K562 (cell line): ENCODE measurements around the gene UBR1. TPM values are rescaled to one million over a fixed set of nuclear protein-coding genes. Genes with fewer than 3 reads are reported as not detected.
A peak's percentile ranks its signal among the peaks of the same experiment; 100 is the strongest.

Source experiments
- ATAC-seq: fragments of 200-7000 bp; cut with Tn5 transposase; 3 replicates; pipeline ENCODE4 v1.9.1; 2020; ENCODE audit warnings: moderate library complexity
- BruUV-seq: library from RNA; stranded (reverse); fragments of 400-500 nt; replicated peaks from 2 replicates; lab custom pipeline; 2021; lab: Mats Ljungman, UMichigan
- CTCF ChIA-PET: fragments of 300-600 bp; formaldehyde crosslinking; extraction: SDS; loops from one replicate; lab custom pipeline; 2021; ENCODE audit warnings: low intra/inter-chr PET ratio; lab: Yijun Ruan, JAX
- POLR2A ChIA-PET: fragments of 300-600, 350-650 bp; sonication (Branson Sonifier 250); formaldehyde crosslinking; extraction: SDS; loops from one replicate; lab custom pipeline; 2021; ENCODE audit warnings: antibody characterized with exemption, inconsistent platforms; lab: Yijun Ruan, JAX
- DNase-seq, 4 experiments: peaks; one replicate each; pipeline versions ENCODE4 v3.0.0 to v3.0.0-alpha.2; 2011 to 2018; ENCODE audit warnings: low spot score in 3 of 4, mixed read lengths in 3 of 4; ENCODE audit errors: extremely low read depth in 1 of 4
- FAIRE-seq: peaks from 2 replicates; lab custom pipeline; 2011; peaks lifted over from hg19 to GRCh38; lab: Jason Lieb, UNC
- H2AFZ ChIP-seq: 2 replicates; pipeline ENCODE4 v1.6.0; 2011; ENCODE audit warnings: low read depth, low read length, control low read depth, inconsistent platforms
- H3K27ac ChIP-seq: fragments of 200-600 bp; 3 replicates; pipeline ENCODE4 v1.8.0; 2011; ENCODE audit warnings: low read depth, mild to moderate bottlenecking, control low read depth, inconsistent platforms, low read length, moderate library complexity, mixed read lengths; ENCODE audit errors: extremely low read depth
- H3K27me3 ChIP-seq, 2 experiments: fragments of 300-600 bp in 1 of 2; 2 replicates in 1 of 2; 3 replicates in 1 of 2; pipeline versions ENCODE4 v1.6.0 to v1.8.0; 2011; ENCODE audit warnings: inconsistent platforms in 2 of 2, low read length in 2 of 2, mild to moderate bottlenecking in 1 of 2, mixed read lengths in 1 of 2, moderate library complexity in 1 of 2; ENCODE audit not compliant: control insufficient read depth in 2 of 2, insufficient read depth in 2 of 2
- H3K36me3 ChIP-seq: fragments of 300-600 bp; 3 replicates; pipeline ENCODE4 v1.8.0; 2011; ENCODE audit warnings: mild to moderate bottlenecking, low read length, inconsistent platforms; ENCODE audit not compliant: control insufficient read depth, insufficient read depth
- H3K4me1 ChIP-seq, 2 experiments: fragments of 200-600 bp in 1 of 2; replicated peaks in 1 of 2; 2 replicates in 1 of 2; 3 replicates in 1 of 2; pipeline versions ENCODE4 v1.5.1 to v1.8.0; 2011; ENCODE audit warnings: inconsistent platforms in 2 of 2, low read length in 2 of 2, mild to moderate bottlenecking in 1 of 2, mixed read lengths in 1 of 2, moderate library complexity in 1 of 2; ENCODE audit not compliant: control insufficient read depth in 2 of 2, insufficient read depth in 2 of 2
- H3K4me2 ChIP-seq: 2 replicates; pipeline ENCODE4 v1.6.1; 2011; ENCODE audit warnings: low read length, control low read depth, inconsistent platforms, mixed read lengths; ENCODE audit not compliant: insufficient read depth
- H3K4me3 ChIP-seq: fragments of 200-600 bp; sonication (generic), shearing (Covaris generic); 2 replicates; pipeline ENCODE4 v1.5.1; 2016; ENCODE audit warnings: control low read depth, inconsistent platforms
- H3K79me2 ChIP-seq: fragments of 200-600 bp; 3 replicates; pipeline ENCODE4 v1.8.0; 2011; ENCODE audit warnings: low read length, inconsistent platforms; ENCODE audit not compliant: control insufficient read depth, insufficient read depth
- H3K9ac ChIP-seq, 2 experiments: 2 replicates each; pipeline versions ENCODE4 v1.6.0 to v1.6.1; 2011; ENCODE audit warnings: low read depth in 2 of 2, low read length in 2 of 2, control low read depth in 1 of 2, inconsistent platforms in 1 of 2, mild to moderate bottlenecking in 1 of 2, mixed read lengths in 1 of 2; ENCODE audit not compliant: insufficient read depth in 1 of 2
- H3K9me1 ChIP-seq: one replicate; pipeline ENCODE4 v1.6.0; 2011; ENCODE audit warnings: inconsistent platforms, mild to moderate bottlenecking, low read length, moderate library complexity; ENCODE audit not compliant: control insufficient read depth, insufficient read depth
- H3K9me3 ChIP-seq: replicated peaks from 2 replicates; pipeline ENCODE4 v1.5.1; 2011; ENCODE audit warnings: low read depth, low read length, inconsistent platforms; ENCODE audit not compliant: control insufficient read depth, insufficient read depth
- H4K20me1 ChIP-seq: replicated peaks from 2 replicates; pipeline ENCODE4 v1.6.1; 2011; ENCODE audit warnings: low read length, inconsistent platforms, mixed read lengths; ENCODE audit not compliant: control insufficient read depth, insufficient read depth
- CEBPG ChIP-seq, 3 experiments: fragments of 200-800 bp in 1 of 3; sonication (Bioruptor generic) in 1 of 3; sonication (generic) in 1 of 3; formaldehyde crosslinking in 1 of 3; IDR thresholded peaks in 2 of 3; conservative IDR thresholded peaks in 1 of 3; 2 replicates each; pipeline versions ENCODE4 v1.6.1 to v1.8.0; 2016 to 2022; ENCODE audit warnings: missing compliant biosample characterization in 2 of 3, missing genetic modification characterization in 2 of 3, mild to moderate bottlenecking in 1 of 3, missing genetic modification reagents in 1 of 3
- ESRRA ChIP-seq: fragments of 450-650 bp; IDR thresholded peaks from 2 replicates; pipeline ENCODE4 v1.6.1; 2014; ENCODE audit warnings: low read depth, mild to moderate bottlenecking, moderate library complexity, borderline replicate concordance
- EWSR1 ChIP-seq: fragments of 450-650 bp; IDR thresholded peaks from 2 replicates; pipeline ENCODE4 v1.6.1; 2018; ENCODE audit warnings: borderline replicate concordance, mild to moderate bottlenecking, low read depth, moderate library complexity; ENCODE audit not compliant: partially characterized antibody
- FOXK1 ChIP-seq: sonication (generic); formaldehyde crosslinking; IDR thresholded peaks from 2 replicates; pipeline ENCODE4 v1.8.0; 2022; ENCODE audit warnings: missing genetic modification reagents, mild to moderate bottlenecking, borderline replicate concordance
- NFE2 ChIP-seq: IDR thresholded peaks from 2 replicates; pipeline ENCODE4 v1.6.1; 2014; ENCODE audit warnings: antibody characterized with exemption, low read depth
- NFE2L1 ChIP-seq: fragments of 450-650 bp; IDR thresholded peaks from 2 replicates; pipeline ENCODE4 v1.6.1; 2016; ENCODE audit warnings: missing genetic modification characterization, low read depth, mild to moderate bottlenecking, missing compliant biosample characterization, moderate library complexity, borderline replicate concordance
- RFX1 ChIP-seq: fragments of 450-650 bp; IDR thresholded peaks from 2 replicates; pipeline ENCODE4 v1.6.1; 2016; ENCODE audit warnings: mild to moderate bottlenecking, moderate library complexity
- TEAD4 ChIP-seq, 2 experiments: sonication (generic) in 1 of 2; formaldehyde crosslinking in 1 of 2; IDR thresholded peaks; 2 replicates each; pipeline versions ENCODE4 v1.6.1 to v1.8.0; 2012 to 2022; ENCODE audit warnings: borderline replicate concordance in 1 of 2, inconsistent platforms in 1 of 2, low read length in 1 of 2, mild to moderate bottlenecking in 1 of 2, missing genetic modification reagents in 1 of 2
- ZNF384 ChIP-seq: IDR thresholded peaks from 2 replicates; pipeline ENCODE4 v1.6.1; 2012; ENCODE audit warnings: low read depth, low read length, improper control_type of control experiment
- ZNF639 ChIP-seq, 2 experiments: fragments of 200-800 bp in 1 of 2; sonication (Bioruptor generic) in 1 of 2; sonication (generic) in 1 of 2; formaldehyde crosslinking in 1 of 2; IDR thresholded peaks in 1 of 2; conservative IDR thresholded peaks in 1 of 2; 2 replicates each; pipeline versions ENCODE4 v1.5.0 to v1.6.1; 2016 to 2020; ENCODE audit warnings: missing compliant biosample characterization in 1 of 2, missing genetic modification characterization in 1 of 2, missing genetic modification reagents in 1 of 2
- ZNF695 ChIP-seq: fragments of 450-650 bp; formaldehyde crosslinking; IDR thresholded peaks from 2 replicates; pipeline ENCODE4 v1.4.0; 2020; ENCODE audit warnings: mild to moderate bottlenecking, moderate library complexity
- WGBS: fragments of 100-300 bp; shearing (Covaris generic); methylation state at CpG from one replicate; pipeline ENCODE4 v1.1.6; 2016; ENCODE audit warnings: low coverage, mixed read lengths; ENCODE audit not compliant: insufficient coverage; ENCODE audit errors: missing lambda C conversion rate; 5-methylcytosine and 5-hydroxymethylcytosine counted together
- in situ Hi-C: fragments of 300-500 bp; cut with MboI; formaldehyde crosslinking; loops from 4 replicates; pipeline ENCODE4 v1.15.0; 2018; ENCODE audit warnings: inconsistent platforms, mixed read lengths
- intact Hi-C: fragments of 100-400 bp; cut with micrococcal nuclease; formaldehyde crosslinking; loops from 2 replicates; pipeline ENCODE4 v1.14.2; 2022
- polyA plus RNA-seq, 8 experiments: library from polyadenylated mRNA; depleted of rRNA in 4 of 8; stranded (reverse) in 5 of 8; unstranded in 3 of 8; fragments of >200 nt; fragmentation: Nextera tagmentation in 2 of 8; fragmentation: Illumina TruSeq in 1 of 8; extraction: Ambion mirVana in 2 of 8; extraction: Trizol in 1 of 8; gene quantifications; 2 replicates each; pipeline versions ENCODE4 v1.2.1 to v1.2.3, GENCODE V29; 2011 to 2014; ENCODE audit warnings: inconsistent platforms in 1 of 8, missing spikeins in 1 of 8
- total RNA-seq, 7 experiments: library from RNA; depleted of rRNA in 6 of 7; stranded (reverse); fragments of >200 nt in 6 of 7; fragmentation: Illumina TruSeq in 2 of 7; extraction: Trizol in 2 of 7; gene quantifications; 2 replicates each; pipeline versions ENCODE4 v1.2.1 to v1.2.3, GENCODE V29; 2011 to 2021; ENCODE audit warnings: low replicate concordance in 1 of 7
- TF ChIP-seq, protein P1 (sequence below), 2 experiments: fragments of 250-450 bp in 1 of 2; fragments of 450-650 bp in 1 of 2; sonication (Bioruptor Pico) in 1 of 2; IDR thresholded peaks; 2 replicates each; pipeline versions ENCODE4 v1.6.1 to v1.8.0; 2016 to 2021; ENCODE audit warnings: mild to moderate bottlenecking in 2 of 2, moderate library complexity in 2 of 2, missing compliant biosample characterization in 1 of 2, missing genetic modification characterization in 1 of 2
- TF ChIP-seq, protein P2 (sequence below): fragments of 450-650 bp; IDR thresholded peaks from 2 replicates; pipeline ENCODE4 v1.6.1; 2017; ENCODE audit warnings: antibody characterized with exemption

UBR1 gene
- total and polyA plus RNA-seq, 9 of the 15 experiments (the other 6 are each of a cell fraction or from before 2014, with no cell fraction given): 5.8 to 30.7 (median 15.3) TPM

- TF ChIP-seq FOXK1: no peak
- peak; percentile 22; the same call in 1 of the 2 replicates for TF ChIP-seq ESRRA
- TF ChIP-seq NFE2: no peak
- TF ChIP-seq TEAD4 (IDR thresholded peaks at IDR 0.05; ENCODE audit: low read length): peak; percentile 63
- TF ChIP-seq TEAD4 (CRISPR knock-in tag; IDR thresholded peaks at IDR 0.05; ENCODE audit: borderline replicate concordance): no peak
- no peak for TF ChIP-seq NFE2L1 (tag)
Observed at GRCh38 chr15:42933886-42934667, 171.8 kb downstream of the UBR1 start (continued).

GRCh38 chr15:42932833-42933515, 172.9 kb downstream of the UBR1 start:
- ATAC-seq (no peak), FAIRE-seq (no peak), DNase-seq (no peak)
- H3K27me3 ChIP-seq: no peaks in the 10 kb centered on the region
- H3K9me3 ChIP-seq: no peaks in the 10 kb centered on the region
- WGBS: 54% methylated on average over 2 of the region's 2 CpGs
- CTCF ChIA-PET: no interaction called here
- no peak overlapping the region for H3K27ac ChIP-seq
- in situ Hi-C loops (no loop called here), intact Hi-C loops (loop anchor here (5.0 kb wide), 1 partner anchor 354 kb away; no protein-coding TSS in a partner anchor)
- H3K9me1 ChIP-seq: no peaks in the 10 kb centered on the region
- no peak overlapping the region for H3K4me3 ChIP-seq
- H3K4me2 ChIP-seq: no peak overlapping the region
- H3K79me2 ChIP-seq: no peaks in the 10 kb centered on the region
- POLR2A ChIA-PET: interaction anchor here (0.6 to 0.8 kb wide), 4 partner anchors 16 to 390 kb away, joined by 3 read pairs; no protein-coding TSS in a partner anchor
- no peaks in the 10 kb centered on the region; a peak in 1 of 5 replicates for H3K4me1 ChIP-seq
- H3K36me3 ChIP-seq: no peaks in the 10 kb centered on the region
- BruUV-seq: no TSS peak
- no peaks in the 10 kb centered on the region for H4K20me1 ChIP-seq
- H3K9ac ChIP-seq: no peak overlapping the region
- H2AFZ ChIP-seq: no peak overlapping the region
- TF ChIP-seq, protein P1, sequence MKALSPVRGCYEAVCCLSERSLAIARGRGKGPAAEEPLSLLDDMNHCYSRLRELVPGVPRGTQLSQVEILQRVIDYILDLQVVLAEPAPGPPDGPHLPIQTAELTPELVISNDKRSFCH (CRISPR knock-in tag; IDR thresholded peaks at IDR 0.05): no peak
- TF ChIP-seq, protein P1 (tag; IDR thresholded peaks at IDR 0.05): no peak
- TF ChIP-seq, protein P2, sequence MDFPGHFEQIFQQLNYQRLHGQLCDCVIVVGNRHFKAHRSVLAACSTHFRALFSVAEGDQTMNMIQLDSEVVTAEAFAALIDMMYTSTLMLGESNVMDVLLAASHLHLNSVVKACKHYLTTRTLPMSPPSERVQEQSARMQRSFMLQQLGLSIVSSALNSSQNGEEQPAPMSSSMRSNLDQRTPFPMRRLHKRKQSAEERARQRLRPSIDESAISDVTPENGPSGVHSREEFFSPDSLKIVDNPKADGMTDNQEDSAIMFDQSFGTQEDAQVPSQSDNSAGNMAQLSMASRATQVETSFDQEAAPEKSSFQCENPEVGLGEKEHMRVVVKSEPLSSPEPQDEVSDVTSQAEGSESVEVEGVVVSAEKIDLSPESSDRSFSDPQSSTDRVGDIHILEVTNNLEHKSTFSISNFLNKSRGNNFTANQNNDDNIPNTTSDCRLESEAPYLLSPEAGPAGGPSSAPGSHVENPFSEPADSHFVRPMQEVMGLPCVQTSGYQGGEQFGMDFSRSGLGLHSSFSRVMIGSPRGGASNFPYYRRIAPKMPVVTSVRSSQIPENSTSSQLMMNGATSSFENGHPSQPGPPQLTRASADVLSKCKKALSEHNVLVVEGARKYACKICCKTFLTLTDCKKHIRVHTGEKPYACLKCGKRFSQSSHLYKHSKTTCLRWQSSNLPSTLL: no peak
- TF ChIP-seq ZNF695 (CRISPR knock-in tag) (no peak), EWSR1 (no peak), CEBPG (CRISPR knock-in tag; IDR thresholded peaks at IDR 0.05) (no peak), CEBPG (tag; conservative IDR thresholded peaks at IDR 0.05 in 1 of 2, IDR thresholded peaks at IDR 0.05 in 1 of 2) (no peak), RFX1 (no peak), ZNF639 (CRISPR knock-in tag; conservative IDR thresholded peaks at IDR 0.05 in 1 of 2, IDR thresholded peaks at IDR 0.05 in 1 of 2) (no peak), ZNF384 (no peak)
